Spleen (tissue), 11 donors: ENCODE measurements around the gene AKAP10. TPM values are rescaled to one million over a fixed set of nuclear protein-coding genes. Genes with fewer than 3 reads are reported as not detected.

ENCODE experiments used
- DNase-seq: peaks from one replicate; pipeline ENCODE4 v3.0.0-alpha.2; 2020
- H3K27ac ChIP-seq, 8 donors: fragments of 200-600 bp; sonication (generic) in 7 of 8; 1 replicate in 4 of 8; 2 replicates in 4 of 8; pipeline versions ENCODE4 v1.5.0 to v1.8.0; 2016 to 2021; ENCODE audit warnings: inconsistent platforms in 4 of 8, mild to moderate bottlenecking in 4 of 8, moderate library complexity in 1 of 8
- H3K27me3 ChIP-seq, 7 donors: fragments of 200-600 bp; sonication (generic) in 6 of 7; replicated peaks in 1 of 7; 1 replicate in 4 of 7; 2 replicates in 3 of 7; pipeline versions ENCODE4 v1.5.0 to v1.8.0; 2016 to 2021; ENCODE audit warnings: inconsistent platforms in 3 of 7, mild to moderate bottlenecking in 1 of 7
- H3K36me3 ChIP-seq, 6 donors: fragments of 200-600 bp; sonication (generic) in 5 of 6; 1 replicate in 4 of 6; 2 replicates in 2 of 6; pipeline versions ENCODE4 v1.5.0 to v1.8.0; 2016 to 2021; ENCODE audit warnings: inconsistent platforms in 2 of 6
- H3K4me1 ChIP-seq, 6 donors: fragments of 200-600 bp; sonication (generic) in 5 of 6; 1 replicate in 3 of 6; 2 replicates in 3 of 6; pipeline versions ENCODE4 v1.5.0 to v1.8.0; 2016 to 2021; ENCODE audit warnings: inconsistent platforms in 3 of 6
- H3K4me3 ChIP-seq, 8 donors: fragments of 200-600 bp; sonication (generic) in 7 of 8; 1 replicate in 4 of 8; 2 replicates in 4 of 8; pipeline versions ENCODE4 v1.5.0 to v1.8.0; 2016 to 2021; ENCODE audit warnings: inconsistent platforms in 4 of 8, mild to moderate bottlenecking in 4 of 8, moderate library complexity in 2 of 8
- H3K9me3 ChIP-seq, 8 donors: fragments of 200-600 bp; sonication (generic) in 7 of 8; 1 replicate in 4 of 8; 2 replicates in 4 of 8; pipeline versions ENCODE4 v1.5.0 to v1.8.0; 2016 to 2021; ENCODE audit warnings: inconsistent platforms in 4 of 8
- POLR2A ChIP-seq, 3 donors: fragments of 450-650 bp; IDR thresholded peaks; one replicate each; pipeline ENCODE4 v1.5.1; 2017; ENCODE audit warnings: antibody characterized with exemption in 3 of 3, mild to moderate bottlenecking in 1 of 3
- POLR2AphosphoS5 ChIP-seq, 3 donors: sonication (generic); formaldehyde crosslinking; IDR thresholded peaks; one replicate each; pipeline ENCODE4 v1.5.1; 2017; ENCODE audit warnings: antibody characterized with exemption in 3 of 3
- WGBS, 5 donors: extraction: QIAGEN DNeasy Blood & Tissue Kit in 3 of 5; methylation state at CpG; one replicate each; pipeline versions ENCODE4 v1.1.5 to v1.1.7; 2013 to 2018; 5-methylcytosine and 5-hydroxymethylcytosine counted together
- intact Hi-C: fragments of 100-400 bp; cut with DNase I; formaldehyde crosslinking; loops from one replicate; pipeline ENCODE4 v1.15.0; 2023; ENCODE audit warnings: low total_unique reads
- polyA plus RNA-seq, 3 donors: library from polyadenylated mRNA; stranded (reverse); fragments of 200-250 nt; gene quantifications; one replicate each; pipeline ENCODE4 v1.2.1, GENCODE V29; 2013
- total RNA-seq, 7 donors: library from RNA; depleted of rRNA in 3 of 7; stranded (reverse); fragments of >200 nt in 3 of 7; fragmentation: NEBNext Ultra II Directional in 4 of 7; extraction: Animal tissue kit (Norgen Biotek cat#: 25700) in 4 of 7; gene quantifications; one replicate each; pipeline versions ENCODE4 v1.1.0 to v1.2.1, GENCODE V29; 2016 to 2021
- TF ChIP-seq, protein P1 (sequence below), 11 experiments: fragments of 200-600 bp in 7 of 11; fragments of 450-650 bp in 4 of 11; sonication (generic) in 4 of 11; IDR thresholded peaks in 8 of 11; conservative IDR thresholded peaks in 3 of 11; 1 replicate in 7 of 11; 2 replicates in 4 of 11; pipeline versions ENCODE4 v1.4.0 to v1.8.0; 2016 to 2021; ENCODE audit warnings: antibody characterized with exemption in 11 of 11, inconsistent platforms in 4 of 11, mild to moderate bottlenecking in 1 of 11
- donor health status: healthy with polysubstance abuse.
- donor health status: DM: no; HTN: no; CAD: no; lungs with moderate emphysema.
- donor health status: DM: no; HTN: no; CAD: no.
- donor health status: Bipolar disorder and iron deficiency.
- donor health status: healthy.
- donor health status: DM: no; HTN: no; CAD: no.
- donor health status: DM: yes; HTN: yes; CAD: no.

The AKAP10 gene
- total and polyA plus RNA-seq, 10 donors: 6.9 to 69.8 (median 53.6) TPM

DNA sequence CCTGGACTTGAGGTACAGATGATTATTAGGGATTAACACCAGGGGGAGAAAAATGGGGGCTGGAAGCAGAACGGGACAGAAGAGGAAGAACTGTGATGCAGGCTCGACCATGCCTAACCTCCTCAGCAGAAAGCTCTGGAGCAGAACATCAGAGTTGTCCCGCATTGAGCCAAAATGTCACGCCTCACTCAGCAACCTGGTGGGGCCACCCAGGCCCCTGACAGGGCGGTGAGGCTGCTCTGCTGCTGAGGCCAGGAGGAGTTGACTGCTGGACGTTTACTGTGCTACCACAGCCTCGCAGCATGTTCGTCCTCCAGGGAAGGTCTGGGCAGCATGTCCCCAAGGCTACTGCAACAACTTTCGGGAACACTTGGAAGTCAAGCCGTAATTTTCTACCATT lies 103.4 kb downstream of the AKAP10 start:
- Histone ChIP-seq H3K4me1 (peaks cover 0 to 29% (median 13%) of the 10 kb centered on the region in 6 donors), H3K27me3 (no peaks in the 10 kb centered on the region), H3K9me3 (no peaks in the 10 kb centered on the region), H3K4me3 (no peak overlapping the region), H3K27ac (no peak overlapping the region), H3K36me3 (no peaks in the 10 kb centered on the region)
- 79 to 87% (median 83%) methylated on average over 10 of the region's 10 CpGs for WGBS, 5 donors
- DNase-seq: no peak
- intact Hi-C loops: no loop called here
- TF ChIP-seq, protein P1, sequence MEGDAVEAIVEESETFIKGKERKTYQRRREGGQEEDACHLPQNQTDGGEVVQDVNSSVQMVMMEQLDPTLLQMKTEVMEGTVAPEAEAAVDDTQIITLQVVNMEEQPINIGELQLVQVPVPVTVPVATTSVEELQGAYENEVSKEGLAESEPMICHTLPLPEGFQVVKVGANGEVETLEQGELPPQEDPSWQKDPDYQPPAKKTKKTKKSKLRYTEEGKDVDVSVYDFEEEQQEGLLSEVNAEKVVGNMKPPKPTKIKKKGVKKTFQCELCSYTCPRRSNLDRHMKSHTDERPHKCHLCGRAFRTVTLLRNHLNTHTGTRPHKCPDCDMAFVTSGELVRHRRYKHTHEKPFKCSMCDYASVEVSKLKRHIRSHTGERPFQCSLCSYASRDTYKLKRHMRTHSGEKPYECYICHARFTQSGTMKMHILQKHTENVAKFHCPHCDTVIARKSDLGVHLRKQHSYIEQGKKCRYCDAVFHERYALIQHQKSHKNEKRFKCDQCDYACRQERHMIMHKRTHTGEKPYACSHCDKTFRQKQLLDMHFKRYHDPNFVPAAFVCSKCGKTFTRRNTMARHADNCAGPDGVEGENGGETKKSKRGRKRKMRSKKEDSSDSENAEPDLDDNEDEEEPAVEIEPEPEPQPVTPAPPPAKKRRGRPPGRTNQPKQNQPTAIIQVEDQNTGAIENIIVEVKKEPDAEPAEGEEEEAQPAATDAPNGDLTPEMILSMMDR (IDR thresholded peaks at IDR 0.05 in 8 of 11, conservative IDR thresholded peaks at IDR 0.05 in 3 of 11): no peak
- TF ChIP-seq POLR2A (IDR thresholded peaks at IDR 0.05): no peak
- no peak for TF ChIP-seq POLR2AphosphoS5 (IDR thresholded peaks at IDR 0.05)

DNA sequence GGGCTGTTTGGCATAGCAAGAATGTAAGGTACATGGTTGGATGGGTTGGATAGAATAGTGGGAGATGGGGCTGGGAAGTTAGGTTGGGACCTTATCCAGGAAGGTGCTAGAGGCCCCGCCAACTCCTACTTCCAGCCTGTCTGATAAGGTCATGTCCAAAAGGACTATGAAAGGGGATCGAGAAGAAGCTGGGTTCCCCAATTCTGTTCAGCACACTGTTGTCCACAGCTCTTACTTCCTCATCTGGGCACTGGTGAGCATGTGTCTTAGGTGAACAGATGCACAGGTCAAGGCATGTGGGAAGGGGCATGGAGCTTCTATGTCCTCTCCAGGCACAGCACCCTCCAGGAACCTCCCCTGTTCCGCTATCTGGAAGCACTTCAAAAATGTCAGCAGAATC lies 104.3 kb downstream of the AKAP10 start:
- peaks cover 0 to 2% (median 0%) of the 10 kb centered on the region in 7 donors for H3K27me3 ChIP-seq
- intact Hi-C loops: no loop called here
- no peak overlapping the region for H3K4me3 ChIP-seq
- H3K27ac ChIP-seq: peak overlapping the region in 1 of 8 donors; percentile 9
- 67 to 81% (median 78%) methylated on average over 3 of the region's 3 CpGs for WGBS, 5 donors
- TF ChIP-seq, protein P1 (IDR thresholded peaks at IDR 0.05 in 8 of 11, conservative IDR thresholded peaks at IDR 0.05 in 3 of 11): no peak
- TF ChIP-seq POLR2AphosphoS5 (IDR thresholded peaks at IDR 0.05) (no peak), POLR2A (IDR thresholded peaks at IDR 0.05) (no peak)
- no peaks in the 10 kb centered on the region for H3K36me3 ChIP-seq
- DNase-seq: no peak
- no peaks in the 10 kb centered on the region for H3K9me3 ChIP-seq
- H3K4me1 ChIP-seq: peaks cover 0 to 30% (median 13%) of the 10 kb centered on the region in 6 donors

DNA sequence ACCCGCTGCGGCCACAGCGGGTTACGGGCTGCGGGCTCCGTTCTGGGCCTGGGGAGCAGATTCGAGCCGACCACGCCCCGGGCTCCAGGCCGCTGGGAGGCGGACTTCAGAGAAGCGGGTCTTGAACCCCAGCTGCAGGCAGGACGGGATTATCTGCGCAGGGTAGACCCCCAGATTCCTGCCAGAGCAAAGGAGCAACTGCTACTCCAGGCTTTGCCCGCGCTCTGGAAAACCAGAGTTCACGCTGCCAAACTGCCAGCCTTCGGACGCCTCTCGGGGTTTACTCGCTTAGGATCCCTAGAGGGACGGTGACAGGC lies 109.6 kb downstream of the AKAP10 start:
- Histone ChIP-seq H3K27me3 (peaks cover 0 to 19% (median 0%) of the 10 kb centered on the region in 7 donors), H3K4me3 (peak overlapping the region in 7 of 8 donors; percentile 63 to 93 (median 75)), H3K9me3 (no peaks in the 10 kb centered on the region), H3K4me1 (peaks cover 0 to 29% (median 20%) of the 10 kb centered on the region in 6 donors), H3K36me3 (peaks cover 0 to 6% (median 0%) of the 10 kb centered on the region in 6 donors), H3K27ac (peak overlapping the region; percentile 60 to 90 (median 85))
- intact Hi-C loops: no loop called here
- 48 to 100% (median 54%) methylated on average over 1 to 23 of the region's 23 CpGs for WGBS, 5 donors
- TF ChIP-seq POLR2A (IDR thresholded peaks at IDR 0.05) (no peak), POLR2AphosphoS5 (IDR thresholded peaks at IDR 0.05) (no peak)
- TF ChIP-seq, protein P1 (IDR thresholded peaks at IDR 0.05 in 8 of 11, conservative IDR thresholded peaks at IDR 0.05 in 3 of 11): no peak
- DNase-seq: no peak

DNA sequence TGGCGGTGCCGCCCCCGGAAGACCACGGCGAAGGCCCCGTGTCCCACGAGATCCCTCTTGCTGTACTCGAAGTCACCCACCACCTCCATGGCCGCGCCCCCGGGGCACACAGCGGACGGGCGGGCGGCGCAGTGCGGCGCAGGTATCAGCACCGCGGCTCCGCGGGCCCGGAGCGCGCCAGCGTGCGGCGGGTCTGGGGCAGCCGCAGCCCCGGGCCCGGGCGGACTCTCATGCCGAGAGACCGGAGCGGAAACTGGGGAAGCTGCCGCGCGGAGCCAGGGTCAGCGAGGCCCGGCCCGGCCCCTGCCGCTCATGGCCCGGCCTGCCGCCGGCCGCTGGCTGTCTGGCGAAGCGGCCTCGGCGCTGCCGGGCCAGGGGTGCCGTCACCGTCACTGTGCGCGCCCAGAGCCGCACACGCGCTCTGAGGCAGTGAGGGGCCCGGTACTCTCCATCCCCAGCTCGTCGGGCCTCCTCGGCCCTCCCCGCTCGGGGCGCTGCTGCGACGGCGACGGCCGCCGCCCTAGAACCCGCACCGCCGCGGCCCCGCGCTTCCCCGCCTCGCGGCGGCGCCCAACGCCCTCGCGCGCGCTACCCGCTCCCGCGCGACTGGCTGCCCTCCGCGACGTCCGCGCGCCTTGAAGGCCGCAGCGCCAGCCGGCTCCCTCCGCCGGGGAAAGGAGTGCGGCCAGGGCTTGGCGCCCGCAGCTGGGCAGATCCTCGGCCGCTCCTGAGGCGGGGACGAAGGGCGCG lies 110.1 kb downstream of the AKAP10 start, which contains the start of gene ULK2:
Gene ULK2 (minus strand): TSS at position 608 of the 750 bp plus-strand sequence. CDS start 519 bp downstream, at position 89.
- peak; percentile 86 for DNase-seq
- peaks cover 0 to 29% (median 20%) of the 10 kb centered on the region in 6 donors for H3K4me1 ChIP-seq
- intact Hi-C loops: no loop called here
- 0 to 2% (median 1%) methylated on average over 15 to 111 of the region's 111 CpGs for WGBS, 5 donors
- H3K36me3 ChIP-seq: peaks cover 0 to 11% (median 0%) of the 10 kb centered on the region in 6 donors
- TF ChIP-seq POLR2A (IDR thresholded peaks at IDR 0.05) (no peak), POLR2AphosphoS5 (IDR thresholded peaks at IDR 0.05) (peak; percentile 83 to 88 (median 84))
- TF ChIP-seq, protein P1 (IDR thresholded peaks at IDR 0.05 in 8 of 11, conservative IDR thresholded peaks at IDR 0.05 in 3 of 11): peak in 2 of 11 experiments; percentile 13 to 15
- H3K9me3 ChIP-seq: no peaks in the 10 kb centered on the region
- peak within 1 kb of the TSS; percentile 63 to 93 (median 77) for H3K4me3 ChIP-seq
- H3K27me3 ChIP-seq: peaks cover 0 to 19% (median 0%) of the 10 kb centered on the region in 7 donors
- peak within 1 kb of the TSS; percentile 60 to 90 (median 85) for H3K27ac ChIP-seq
